Body of pancreas (tissue), 4 donors: Measurements from ENCODE around the gene TJP1. TPM values are rescaled to one million over a fixed set of nuclear protein-coding genes. Genes with fewer than 3 reads are reported as not detected.
"Not testable (repeated sequence)": the region's sequence is repeated elsewhere in the genome, so short reads cannot be mapped to it uniquely, and the experiment has no call there.

Experiments
- ATAC-seq: fragments of 150-250 bp; one replicate; pipeline ENCODE4 v1.9.1; 2016
- DNase-seq, 4 donors: peaks; one replicate each; pipeline ENCODE4 v3.0.0-alpha.2; 2019
- H3K27ac ChIP-seq, 4 donors: fragments of 200-600 bp; sonication (generic); 1 replicate in 3 of 4; 2 replicates in 1 of 4; pipeline versions ENCODE4 v1.5.1 to v1.6.1; 2016 to 2019; ENCODE audit warnings: mild to moderate bottlenecking in 1 of 4, mixed read lengths in 1 of 4, moderate library complexity in 1 of 4
- H3K27me3 ChIP-seq, 2 donors: fragments of 200-600 bp; sonication (generic); one replicate each; pipeline ENCODE4 v1.6.0; 2016; ENCODE audit warnings: mild to moderate bottlenecking in 1 of 2
- H3K36me3 ChIP-seq, 2 donors: fragments of 200-600 bp; sonication (generic); replicated peaks in 1 of 2; 2 replicates each; pipeline ENCODE4 v1.5.1; 2016; ENCODE audit warnings: low read depth in 2 of 2; ENCODE audit not compliant: insufficient read depth in 1 of 2
- H3K4me1 ChIP-seq: fragments of 200-600 bp; sonication (generic); one replicate; pipeline ENCODE4 v1.6.0; 2016
- H3K4me3 ChIP-seq, 2 donors: fragments of 200-600 bp; sonication (generic); 1 replicate in 1 of 2; 2 replicates in 1 of 2; pipeline ENCODE4 v1.5.1; 2016 to 2019
- H3K9me3 ChIP-seq, 3 donors: fragments of 200-600 bp; sonication (generic); 1 replicate in 2 of 3; 2 replicates in 1 of 3; pipeline ENCODE4 v1.5.1; 2016
- CTCF ChIP-seq, 7 experiments: fragments of 450-650 bp in 4 of 7; fragments of 200-600 bp in 3 of 7; sonication (generic) in 3 of 7; IDR thresholded peaks; one replicate each; pipeline ENCODE4 v1.5.1; 2016 to 2019; ENCODE audit warnings: antibody characterized with exemption in 7 of 7
- POLR2A ChIP-seq, 3 donors: fragments of 450-650 bp; IDR thresholded peaks; one replicate each; pipeline ENCODE4 v1.6.1; 2016; ENCODE audit warnings: antibody characterized with exemption in 3 of 3, mild to moderate bottlenecking in 2 of 3
- WGBS, 2 donors: methylation state at CpG; one replicate each; pipeline ENCODE4 v1.1.5; 2017; 5-methylcytosine and 5-hydroxymethylcytosine counted together
- intact Hi-C: fragments of 100-400 bp; cut with DNase I; formaldehyde crosslinking; loops from one replicate; pipeline ENCODE4 v1.15.1; 2023
- total RNA-seq, 2 donors: library from RNA; depleted of rRNA; stranded (reverse); fragments of >200 nt; gene quantifications; one replicate each; pipeline ENCODE4 v1.1.0, GENCODE V29; 2016

Gene TJP1
- total RNA-seq, 2 donors from 2014 or later: 68.7 to 70.9 TPM

- H3K36me3 ChIP-seq: peaks cover 4 to 10% of the 10 kb centered on the region in 2 donors
- DNase-seq (no peak), ATAC-seq (no peak)
- no peaks in the 10 kb centered on the region for H3K4me1 ChIP-seq
- H3K9me3 ChIP-seq: no peaks in the 10 kb centered on the region
- no peak overlapping the region for H3K27ac ChIP-seq
- TF ChIP-seq CTCF (IDR thresholded peaks at IDR 0.05): no peak
- no peak for TF ChIP-seq POLR2A (IDR thresholded peaks at IDR 0.05)
- no peak overlapping the region for H3K4me3 ChIP-seq
- intact Hi-C loops: no loop called here
- no peaks in the 10 kb centered on the region for H3K27me3 ChIP-seq
- WGBS, 2 donors: 89 to 91% methylated on average over 3 of the region's 3 CpGs
These were observed 56.9 kb downstream of the TJP1 start for GRCh38 chr15:29765234-29765841.

GRCh38 chr15:29759596-29759995, 62.7 kb downstream of the TJP1 start:
- TF ChIP-seq CTCF (IDR thresholded peaks at IDR 0.05): no peak
- TF ChIP-seq POLR2A (IDR thresholded peaks at IDR 0.05): no peak
- no peak for ATAC-seq
- Histone ChIP-seq H3K27me3 (no peaks in the 10 kb centered on the region), H3K4me3 (no peak overlapping the region), H3K4me1 (peaks cover 7% of the 10 kb centered on the region), H3K27ac (no peak overlapping the region), H3K36me3 (peaks cover 9 to 11% of the 10 kb centered on the region in 2 donors), H3K9me3 (no peaks in the 10 kb centered on the region)
- 93% methylated on average over 2 of the region's 2 CpGs for WGBS, 2 donors
- intact Hi-C loops: no loop called here
- no peak for DNase-seq

- Histone ChIP-seq H3K9me3 (no peaks in the 10 kb centered on the region), H3K36me3 (peaks cover 9 to 11% of the 10 kb centered on the region in 2 donors), H3K27ac (peak overlapping the region in 1 of 4 donors; percentile 45), H3K27me3 (no peaks in the 10 kb centered on the region), H3K4me3 (no peak overlapping the region), H3K4me1 (peaks cover 7% of the 10 kb centered on the region)
- DNase-seq: no peak
- intact Hi-C loops: no loop called here
- TF ChIP-seq CTCF (IDR thresholded peaks at IDR 0.05) (no peak), POLR2A (IDR thresholded peaks at IDR 0.05) (no peak)
- no peak for ATAC-seq
- WGBS, 2 donors: 35 to 45% methylated on average over 5 of the region's 5 CpGs
These were observed 65.7 kb downstream of the TJP1 start for GRCh38 chr15:29756358-29757267.

- H3K27ac ChIP-seq, H3K9me3 ChIP-seq, H3K4me3 ChIP-seq, H3K4me1 ChIP-seq, H3K36me3 ChIP-seq, DNase-seq, H3K27me3 ChIP-seq, ATAC-seq, intact Hi-C loops: not testable (repeated sequence)
- 95 to 96% methylated on average over 2 of the region's 2 CpGs for WGBS, 2 donors
These were observed 68.3 kb downstream of the TJP1 start for GRCh38 chr15:29754009-29754408.

- no peak for TF ChIP-seq CTCF (IDR thresholded peaks at IDR 0.05)
- no peak for TF ChIP-seq POLR2A (IDR thresholded peaks at IDR 0.05)
- ATAC-seq: no peak
- no peaks in the 10 kb centered on the region for H3K27me3 ChIP-seq
- 92% methylated on average over 7 of the region's 7 CpGs for WGBS, 2 donors
- no peaks in the 10 kb centered on the region for H3K9me3 ChIP-seq
- intact Hi-C loops: no loop called here
- no peaks in the 10 kb centered on the region for H3K36me3 ChIP-seq
- no peak for DNase-seq
- no peak overlapping the region for H3K27ac ChIP-seq
- peaks cover 7% of the 10 kb centered on the region for H3K4me1 ChIP-seq
- no peak overlapping the region for H3K4me3 ChIP-seq
These were observed 68.8 kb downstream of the TJP1 start for GRCh38 chr15:29753506-29753905.
